ENCODE measurements around the gene ZNF726.
"Not testable (repeated sequence)": the region's sequence is repeated elsewhere in the genome, so short reads cannot be mapped to it uniquely, and the experiment has no call there.

- TF ChIP-seq CTCF (IDR thresholded peaks at IDR 0.05; ENCODE audit: low read depth, low read length, poor library complexity, severe bottlenecking); EZH2phosphoT487 (IDR thresholded peaks at IDR 0.05; ENCODE audit: borderline replicate concordance, low read length): not testable (repeated sequence)
These were observed 49.2 kb downstream of the ZNF726 start for GRCh38 chr19:23963881-23964280.

Measured in DOHH2 (cell line).